Measurements from ENCODE around the gene LYL1. TPM values are rescaled to one million over a fixed set of nuclear protein-coding genes. Genes with fewer than 3 reads are reported as not detected.

Gene LYL1
- total and polyA plus RNA-seq, 2 of the 13 experiments (the other 11 are each of a cell fraction or from before 2014, with no cell fraction given) = 0.75 to 0.92 TPM

DNA sequence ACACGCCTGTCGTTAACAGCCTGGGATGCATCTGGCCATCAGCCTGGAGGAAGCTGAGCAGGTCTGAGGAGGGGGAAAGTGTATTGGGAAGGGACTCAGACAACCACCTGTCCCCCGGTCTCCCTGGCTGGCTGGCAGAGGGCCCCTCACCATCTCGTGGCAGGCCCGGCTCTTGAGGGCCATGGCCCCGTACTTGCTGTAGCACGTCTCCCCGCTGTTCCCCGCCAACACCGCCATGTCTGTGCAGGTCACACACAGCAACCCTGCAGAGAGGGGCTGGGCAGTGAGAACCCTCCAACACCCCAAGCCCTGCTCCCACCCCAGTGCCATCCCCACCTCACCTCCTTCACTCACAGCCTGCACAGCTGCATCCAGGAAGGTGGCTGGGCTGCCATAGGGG, 9.9 kb upstream of the LYL1 start:
- BruUV-seq (replicated peaks) = no TSS peak
- intact Hi-C loops (cut with micrococcal nuclease; ENCODE audit: unreplicated experiment) (no loop called here), in situ Hi-C loops (cut with HindIII; ENCODE audit: extremely low pct_ligation_motif_present, low pct_unique_long_range_greater_than_20kb) (no loop called here)
- no peak for DNase-seq (ENCODE audit: low spot score)
- no peaks in the 10 kb centered on the region for H4K20me1 ChIP-seq (ENCODE audit: insufficient read depth, low read length)
- H3K9me3 ChIP-seq (ENCODE audit: low read length) = no peaks in the 10 kb centered on the region
- H3K4me1 ChIP-seq (ENCODE audit: insufficient read depth, low read length) = peaks cover 11% of the 10 kb centered on the region
- POLR2A ChIA-PET = no interaction called here
- H3K27me3 ChIP-seq (ENCODE audit: control insufficient read depth in 1 of 2, insufficient read depth in 2 of 2, low read length in 2 of 2) = no peaks in the 10 kb centered on the region; a peak in 1 of 5 replicates
- WGBS (ENCODE audit: low lambda C conversion rate) = 98% methylated on average over 8 of the region's 10 CpGs
- no peak overlapping the region for H2AFZ ChIP-seq (ENCODE audit: low read length)
- H3K27ac ChIP-seq (ENCODE audit: extremely low read length, insufficient read depth, low read length) = no peak overlapping the region
- no peak for TF ChIP-seq ZNF619 (CRISPR knock-in tag; IDR thresholded peaks at IDR 0.05)
- peak; percentile 29 for TF ChIP-seq AGO2 (optimal IDR thresholded peaks at IDR 0.05; ENCODE audit: low read depth, low read length)
- CTCF ChIA-PET (ENCODE audit: low intra/inter-chr PET ratio, low total read pairs) = no interaction called here
- peaks cover 16% of the 10 kb centered on the region for H3K79me2 ChIP-seq (ENCODE audit: insufficient read depth, low read length)
- H3K9ac ChIP-seq (ENCODE audit: insufficient read depth, low read depth, low read length) = no peak overlapping the region
- H3K4me2 ChIP-seq (ENCODE audit: low read depth, low read length) = no peak overlapping the region
- peaks cover 10 to 18% of the 10 kb centered on the region in 2 experiments; a peak in 4 of 5 replicates for H3K36me3 ChIP-seq (replicated peaks in 1 of 2; ENCODE audit: control insufficient read depth in 1 of 2, insufficient read depth in 2 of 2, low read length in 2 of 2)
- ATAC-seq = no peak
- no peak for FAIRE-seq
- no peak overlapping the region for H3K4me3 ChIP-seq (replicated peaks in 1 of 3; ENCODE audit: insufficient read depth in 1 of 3, low read depth in 2 of 3, low read length in 3 of 3)

DNA sequence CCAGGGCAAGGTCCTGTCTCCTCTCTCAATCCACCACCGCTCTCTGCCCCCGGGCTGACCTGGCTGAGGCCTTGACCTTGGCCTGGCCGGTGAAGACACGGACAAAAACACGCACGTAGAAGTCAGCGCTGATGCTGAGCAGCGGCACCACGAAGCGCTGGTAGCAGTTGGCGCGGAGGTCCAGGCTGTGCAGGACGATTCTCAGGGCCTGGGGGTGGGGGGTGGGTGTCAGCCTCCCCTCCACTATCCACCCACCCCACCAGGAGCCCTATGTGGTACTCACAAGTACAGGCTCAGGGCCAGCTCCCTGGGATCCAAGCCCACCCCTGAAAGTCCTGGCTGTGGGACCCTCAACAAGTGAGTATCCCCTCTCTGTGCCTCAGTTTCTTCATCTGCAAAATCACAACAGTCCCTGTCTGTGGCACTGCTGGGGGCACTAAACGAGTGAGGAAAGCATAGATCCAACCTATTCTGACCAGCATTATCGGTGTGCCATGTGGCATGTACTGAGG, 7.5 kb upstream of the LYL1 start:
- in situ Hi-C loops (cut with HindIII; ENCODE audit: extremely low pct_ligation_motif_present, low pct_unique_long_range_greater_than_20kb) (no loop called here), intact Hi-C loops (cut with micrococcal nuclease; ENCODE audit: unreplicated experiment) (no loop called here)
- no peak overlapping the region for H3K4me2 ChIP-seq (ENCODE audit: low read depth, low read length)
- no peak overlapping the region for H3K4me3 ChIP-seq (replicated peaks in 1 of 3; ENCODE audit: insufficient read depth in 1 of 3, low read depth in 2 of 3, low read length in 3 of 3)
- 97% methylated on average over 3 of the region's 15 CpGs for WGBS (ENCODE audit: low lambda C conversion rate)
- no peak overlapping the region for H3K27ac ChIP-seq (ENCODE audit: extremely low read length, insufficient read depth, low read length)
- no peak for TF ChIP-seq ZNF160 (CRISPR knock-in tag; IDR thresholded peaks at IDR 0.05)
- TF ChIP-seq HNRNPL (IDR thresholded peaks at IDR 0.05; ENCODE audit: low read depth, low read length) = no peak
- no peak for TF ChIP-seq ZNF619 (CRISPR knock-in tag; IDR thresholded peaks at IDR 0.05)
- no peak for TF ChIP-seq MED8 (CRISPR knock-in tag; IDR thresholded peaks at IDR 0.05; ENCODE audit: insufficient replicate concordance)
- no peak for TF ChIP-seq SRSF4 (IDR thresholded peaks at IDR 0.05; ENCODE audit: low read depth, low read length, poor library complexity, severe bottlenecking)
- TF ChIP-seq, protein P1, sequence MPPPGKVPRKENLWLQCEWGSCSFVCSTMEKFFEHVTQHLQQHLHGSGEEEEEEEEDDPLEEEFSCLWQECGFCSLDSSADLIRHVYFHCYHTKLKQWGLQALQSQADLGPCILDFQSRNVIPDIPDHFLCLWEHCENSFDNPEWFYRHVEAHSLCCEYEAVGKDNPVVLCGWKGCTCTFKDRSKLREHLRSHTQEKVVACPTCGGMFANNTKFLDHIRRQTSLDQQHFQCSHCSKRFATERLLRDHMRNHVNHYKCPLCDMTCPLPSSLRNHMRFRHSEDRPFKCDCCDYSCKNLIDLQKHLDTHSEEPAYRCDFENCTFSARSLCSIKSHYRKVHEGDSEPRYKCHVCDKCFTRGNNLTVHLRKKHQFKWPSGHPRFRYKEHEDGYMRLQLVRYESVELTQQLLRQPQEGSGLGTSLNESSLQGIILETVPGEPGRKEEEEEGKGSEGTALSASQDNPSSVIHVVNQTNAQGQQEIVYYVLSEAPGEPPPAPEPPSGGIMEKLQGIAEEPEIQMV (CRISPR knock-in tag; IDR thresholded peaks at IDR 0.05; ENCODE audit: low read depth) = no peak
- TF ChIP-seq HDAC6 (IDR thresholded peaks at IDR 0.05; ENCODE audit: low read depth, low read length) = no peak
- CTCF ChIA-PET (ENCODE audit: low intra/inter-chr PET ratio, low total read pairs) = no interaction called here
- no peak for FAIRE-seq
- ATAC-seq = no peak
- H3K9ac ChIP-seq (ENCODE audit: insufficient read depth, low read depth, low read length) = no peak overlapping the region
- H3K4me1 ChIP-seq (ENCODE audit: insufficient read depth, low read length) = peaks cover 6% of the 10 kb centered on the region
- no peaks in the 10 kb centered on the region for H3K27me3 ChIP-seq (ENCODE audit: control insufficient read depth in 1 of 2, insufficient read depth in 2 of 2, low read length in 2 of 2)
- H3K36me3 ChIP-seq (replicated peaks in 1 of 2; ENCODE audit: control insufficient read depth in 1 of 2, insufficient read depth in 2 of 2, low read length in 2 of 2) = peaks cover 10 to 21% of the 10 kb centered on the region in 2 experiments; a peak in 4 of 5 replicates
- no peak overlapping the region for H2AFZ ChIP-seq (ENCODE audit: low read length)
- POLR2A ChIA-PET = no interaction called here
- H3K79me2 ChIP-seq (ENCODE audit: insufficient read depth, low read length) = peaks cover 4% of the 10 kb centered on the region
- DNase-seq (ENCODE audit: low spot score) = no peak
- no peaks in the 10 kb centered on the region for H4K20me1 ChIP-seq (ENCODE audit: insufficient read depth, low read length)
- no peaks in the 10 kb centered on the region for H3K9me3 ChIP-seq (ENCODE audit: low read length)
- no TSS peak for BruUV-seq (replicated peaks)
